A549 (cell line): Measurements from ENCODE around the gene SRD5A3. TPM values are rescaled to one million over a fixed set of nuclear protein-coding genes. Genes with fewer than 3 reads are reported as not detected.

Experiments used
- ATAC-seq, 2 experiments: fragments of 200-7000 bp in 1 of 2; fragments of >200 bp in 1 of 2; cut with Nextera tagmentation in 1 of 2; cut with Tn5 transposase in 1 of 2; 3 replicates each; pipeline versions ENCODE4 v1.8.0 to v1.9.1; 2018 to 2020; ENCODE audit warnings: mild to moderate bottlenecking in 1 of 2, moderate library complexity in 1 of 2
- CTCF ChIA-PET: fragments of 300-600 bp; sonication (Branson Sonifier 250); formaldehyde crosslinking; extraction: SDS; loops from one replicate; lab custom pipeline; 2021; ENCODE audit warnings: antibody characterized with exemption, inconsistent platforms; lab: Yijun Ruan, JAX
- POLR2A ChIA-PET: fragments of 350-600 bp; formaldehyde crosslinking; extraction: SDS; loops from one replicate; lab custom pipeline; 2021; ENCODE audit warnings: antibody characterized with exemption, inconsistent platforms; lab: Yijun Ruan, JAX
- DNase-seq, 2 experiments: peaks; one replicate each; pipeline versions ENCODE4 v3.0.0 to v3.0.0-alpha.2; 2011 to 2016; ENCODE audit warnings: low read depth in 1 of 2, low spot score in 1 of 2
- FAIRE-seq: peaks from 2 replicates; lab custom pipeline; 2011; peaks lifted over from hg19 to GRCh38; lab: Jason Lieb, UNC
- H3K27ac ChIP-seq, 2 experiments: fragments of >200 bp; sonication (Bioruptor Twin); formaldehyde crosslinking; 3 replicates each; pipeline ENCODE4 v1.5.1; 2016 to 2017
- H3K4me1 ChIP-seq: fragments of >200 bp; sonication (Bioruptor Twin); formaldehyde crosslinking; 3 replicates; pipeline ENCODE4 v1.6.1; 2016
- H3K4me2 ChIP-seq: fragments of >200 bp; sonication (Bioruptor Twin); formaldehyde crosslinking; 3 replicates; pipeline ENCODE4 v1.6.1; 2016
- H3K4me3 ChIP-seq: fragments of >200 bp; sonication (Bioruptor Twin); formaldehyde crosslinking; 3 replicates; pipeline ENCODE4 v1.5.1; 2016
- H3K9me3 ChIP-seq: fragments of >200 bp; sonication (Bioruptor Twin); formaldehyde crosslinking; 3 replicates; pipeline ENCODE4 v1.6.1; 2016
- BHLHE40 ChIP-seq: IDR thresholded peaks from 2 replicates; pipeline ENCODE4 v1.6.1; 2012; ENCODE audit warnings: low read depth, low read length, inconsistent platforms
- ESRRA ChIP-seq: fragments of 150-350 bp; IDR thresholded peaks from 2 replicates; pipeline ENCODE4 v1.6.1; 2014; ENCODE audit warnings: mild to moderate bottlenecking, low read length, borderline replicate concordance
- FOSL2 ChIP-seq, 2 experiments: fragments of 450-650 bp in 1 of 2; fragments of >200 bp in 1 of 2; sonication (Bioruptor Twin) in 1 of 2; formaldehyde crosslinking; IDR thresholded peaks; 2 replicates each; pipeline versions ENCODE4 v1.5.0 to v1.6.1; 2016 to 2020; ENCODE audit warnings: mild to moderate bottlenecking in 1 of 2, moderate library complexity in 1 of 2
- HDAC2 ChIP-seq: fragments of 200-600 bp; sonication (generic); IDR thresholded peaks from 2 replicates; pipeline ENCODE4 v1.6.1; 2016
- HEYL ChIP-seq: fragments of 250-450 bp; sonication (Bioruptor Pico); IDR thresholded peaks from 2 replicates; pipeline ENCODE4 v1.8.0; 2021; ENCODE audit warnings: mild to moderate bottlenecking, moderate library complexity
- HOXB5 ChIP-seq: fragments of 250-450 bp; sonication (Bioruptor Pico); IDR thresholded peaks from 2 replicates; pipeline ENCODE4 v1.5.0; 2020; ENCODE audit warnings: mild to moderate bottlenecking, moderate library complexity
- JUN ChIP-seq, 2 experiments: fragments of >200 bp; sonication (Bioruptor Twin); formaldehyde crosslinking; IDR thresholded peaks; 2 replicates in 1 of 2; 3 replicates in 1 of 2; pipeline ENCODE4 v1.6.1; 2016 to 2017
- JUNB ChIP-seq: fragments of >200 bp; sonication (Bioruptor Twin); formaldehyde crosslinking; IDR thresholded peaks from 2 replicates; pipeline ENCODE4 v1.6.1; 2016
- KDM5A ChIP-seq: fragments of 200-600 bp; sonication (generic); IDR thresholded peaks from 2 replicates; pipeline ENCODE4 v1.6.1; 2016; ENCODE audit warnings: antibody characterized with exemption, mild to moderate bottlenecking
- NR3C1 ChIP-seq: fragments of >200 bp; sonication (Bioruptor Twin); formaldehyde crosslinking; IDR thresholded peaks from 3 replicates; pipeline ENCODE4 v1.6.1; 2017
- POLR2AphosphoS2 ChIP-seq: conservative IDR thresholded peaks from 2 replicates; pipeline ENCODE4 v1.6.1; 2012; ENCODE audit warnings: low read length, improper control_type of control experiment, inconsistent platforms
- RAD21 ChIP-seq, 2 experiments: fragments of >200 bp in 1 of 2; sonication (Bioruptor Twin) in 1 of 2; formaldehyde crosslinking in 1 of 2; IDR thresholded peaks in 1 of 2; conservative IDR thresholded peaks in 1 of 2; 2 replicates in 1 of 2; 3 replicates in 1 of 2; pipeline ENCODE4 v1.6.1; 2012 to 2018; ENCODE audit warnings: inconsistent platforms in 1 of 2
- RNF2 ChIP-seq: fragments of 200-600 bp; sonication (generic); IDR thresholded peaks from 2 replicates; pipeline ENCODE4 v1.6.1; 2016; ENCODE audit warnings: low read depth, mild to moderate bottlenecking, antibody characterized with exemption, moderate library complexity, borderline replicate concordance
- ZC3H11A ChIP-seq: fragments of 450-650 bp; IDR thresholded peaks from 2 replicates; pipeline ENCODE4 v1.6.1; 2014; ENCODE audit warnings: antibody characterized with exemption, mild to moderate bottlenecking
- ZNF302 ChIP-seq: fragments of 250-450 bp; sonication (Bioruptor Pico); IDR thresholded peaks from 2 replicates; pipeline ENCODE4 v1.9.0; 2021; ENCODE audit warnings: inconsistent platforms, mild to moderate bottlenecking, moderate library complexity
- WGBS: methylation state at CpG from one replicate; pipeline ENCODE4 v1.1.6; 2017; ENCODE audit errors: missing lambda C conversion rate; 5-methylcytosine and 5-hydroxymethylcytosine counted together
- polyA plus RNA-seq, 4 experiments: library from polyadenylated mRNA; depleted of rRNA in 3 of 4; stranded (reverse); fragments of >200 nt; fragmentation: RNase III in 1 of 4; extraction: RNeasy Plus Mini Kit Qiagen cat#74134 plus additional on column Dnase treatment in 1 of 4; gene quantifications; 2 replicates in 3 of 4; 3 replicates in 1 of 4; pipeline ENCODE4 v1.2.3, GENCODE V29; 2011 to 2017
- TF ChIP-seq, protein P1 (sequence below): fragments of 200-600 bp; sonication (generic); IDR thresholded peaks from 2 replicates; pipeline ENCODE4 v1.6.1; 2016; ENCODE audit warnings: antibody characterized with exemption, mild to moderate bottlenecking, moderate library complexity
- TF ChIP-seq, protein P2 (sequence below): fragments of 250-450 bp; sonication (Bioruptor Pico); IDR thresholded peaks from 2 replicates; pipeline ENCODE4 v1.5.0; 2021; ENCODE audit warnings: mild to moderate bottlenecking, moderate library complexity, borderline replicate concordance
- TF ChIP-seq, protein P3 (sequence below): IDR thresholded peaks from 2 replicates; pipeline ENCODE4 v1.6.1; 2012; ENCODE audit warnings: low read depth, borderline replicate concordance
- TF ChIP-seq, protein P4 (sequence below): fragments of >200 bp; sonication (Bioruptor Twin); formaldehyde crosslinking; IDR thresholded peaks from 3 replicates; pipeline ENCODE4 v1.5.1; 2016
- TF ChIP-seq, protein P5 (sequence below): IDR thresholded peaks from 2 replicates; pipeline ENCODE4 v1.6.1; 2012

The SRD5A3 gene
- polyA plus RNA-seq, 2 of the 4 experiments (the other 2 are of a cell fraction) = 5.9 to 11.1 TPM

DNA sequence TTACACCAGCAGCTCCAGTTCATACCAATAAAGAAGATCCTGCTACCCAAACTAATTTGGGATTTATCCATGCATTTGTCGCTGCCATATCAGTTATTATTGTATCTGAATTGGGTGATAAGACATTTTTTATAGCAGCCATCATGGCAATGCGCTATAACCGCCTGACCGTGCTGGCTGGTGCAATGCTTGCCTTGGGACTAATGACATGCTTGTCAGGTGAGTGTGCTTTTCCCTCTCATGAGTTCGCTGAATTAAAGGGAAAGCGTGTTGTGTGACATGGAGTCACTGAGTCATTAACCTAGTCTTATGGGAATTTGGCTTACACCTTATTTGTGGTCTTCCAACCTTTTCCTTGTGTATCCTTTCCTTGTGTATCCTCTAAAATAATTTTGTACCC lies 65.6 kb downstream of the SRD5A3 start:
- DNase-seq = no peak
- Histone ChIP-seq H3K4me3 (no peak overlapping the region), H3K27ac (no peak overlapping the region), H3K9me3 (no peaks in the 10 kb centered on the region), H3K4me2 (no peak overlapping the region), H3K4me1 (0 out of 3 replicates have a peak, but pooled peaks cover 7% of the 10 kb centered on the region)
- ChIA-PET POLR2A (no interaction called here), CTCF (no interaction called here)
- no peak for ATAC-seq
- WGBS = 83% methylated on average over 6 of the region's 6 CpGs
- no peak for FAIRE-seq
- no peak for TF ChIP-seq NR3C1
- no peak for TF ChIP-seq POLR2AphosphoS2
- TF ChIP-seq, protein P1, sequence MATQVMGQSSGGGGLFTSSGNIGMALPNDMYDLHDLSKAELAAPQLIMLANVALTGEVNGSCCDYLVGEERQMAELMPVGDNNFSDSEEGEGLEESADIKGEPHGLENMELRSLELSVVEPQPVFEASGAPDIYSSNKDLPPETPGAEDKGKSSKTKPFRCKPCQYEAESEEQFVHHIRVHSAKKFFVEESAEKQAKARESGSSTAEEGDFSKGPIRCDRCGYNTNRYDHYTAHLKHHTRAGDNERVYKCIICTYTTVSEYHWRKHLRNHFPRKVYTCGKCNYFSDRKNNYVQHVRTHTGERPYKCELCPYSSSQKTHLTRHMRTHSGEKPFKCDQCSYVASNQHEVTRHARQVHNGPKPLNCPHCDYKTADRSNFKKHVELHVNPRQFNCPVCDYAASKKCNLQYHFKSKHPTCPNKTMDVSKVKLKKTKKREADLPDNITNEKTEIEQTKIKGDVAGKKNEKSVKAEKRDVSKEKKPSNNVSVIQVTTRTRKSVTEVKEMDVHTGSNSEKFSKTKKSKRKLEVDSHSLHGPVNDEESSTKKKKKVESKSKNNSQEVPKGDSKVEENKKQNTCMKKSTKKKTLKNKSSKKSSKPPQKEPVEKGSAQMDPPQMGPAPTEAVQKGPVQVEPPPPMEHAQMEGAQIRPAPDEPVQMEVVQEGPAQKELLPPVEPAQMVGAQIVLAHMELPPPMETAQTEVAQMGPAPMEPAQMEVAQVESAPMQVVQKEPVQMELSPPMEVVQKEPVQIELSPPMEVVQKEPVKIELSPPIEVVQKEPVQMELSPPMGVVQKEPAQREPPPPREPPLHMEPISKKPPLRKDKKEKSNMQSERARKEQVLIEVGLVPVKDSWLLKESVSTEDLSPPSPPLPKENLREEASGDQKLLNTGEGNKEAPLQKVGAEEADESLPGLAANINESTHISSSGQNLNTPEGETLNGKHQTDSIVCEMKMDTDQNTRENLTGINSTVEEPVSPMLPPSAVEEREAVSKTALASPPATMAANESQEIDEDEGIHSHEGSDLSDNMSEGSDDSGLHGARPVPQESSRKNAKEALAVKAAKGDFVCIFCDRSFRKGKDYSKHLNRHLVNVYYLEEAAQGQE = no peak
- TF ChIP-seq FOSL2 (IDR thresholded peaks at IDR 0.05) = no peak
- no peak for TF ChIP-seq FOSL2 (CRISPR knock-in tag; IDR thresholded peaks at IDR 0.05)
- TF ChIP-seq ZNF302 = no peak
- TF ChIP-seq HDAC2 = no peak
- TF ChIP-seq ZC3H11A = no peak
- TF ChIP-seq JUN (IDR thresholded peaks at IDR 0.05) = no peak
- TF ChIP-seq HOXB5 = no peak
- TF ChIP-seq BHLHE40 = no peak
- no peak for TF ChIP-seq RNF2
- no peak for TF ChIP-seq JUNB
- no peak for TF ChIP-seq ESRRA
- TF ChIP-seq, protein P2, sequence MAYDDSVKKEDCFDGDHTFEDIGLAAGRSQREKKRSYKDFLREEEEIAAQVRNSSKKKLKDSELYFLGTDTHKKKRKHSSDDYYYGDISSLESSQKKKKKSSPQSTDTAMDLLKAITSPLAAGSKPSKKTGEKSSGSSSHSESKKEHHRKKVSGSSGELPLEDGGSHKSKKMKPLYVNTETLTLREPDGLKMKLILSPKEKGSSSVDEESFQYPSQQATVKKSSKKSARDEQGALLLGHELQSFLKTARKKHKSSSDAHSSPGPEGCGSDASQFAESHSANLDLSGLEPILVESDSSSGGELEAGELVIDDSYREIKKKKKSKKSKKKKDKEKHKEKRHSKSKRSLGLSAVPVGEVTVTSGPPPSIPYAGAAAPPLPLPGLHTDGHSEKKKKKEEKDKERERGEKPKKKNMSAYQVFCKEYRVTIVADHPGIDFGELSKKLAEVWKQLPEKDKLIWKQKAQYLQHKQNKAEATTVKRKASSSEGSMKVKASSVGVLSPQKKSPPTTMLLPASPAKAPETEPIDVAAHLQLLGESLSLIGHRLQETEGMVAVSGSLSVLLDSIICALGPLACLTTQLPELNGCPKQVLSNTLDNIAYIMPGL (CRISPR knock-in tag) = no peak
- no peak for TF ChIP-seq KDM5A
- TF ChIP-seq, protein P3, sequence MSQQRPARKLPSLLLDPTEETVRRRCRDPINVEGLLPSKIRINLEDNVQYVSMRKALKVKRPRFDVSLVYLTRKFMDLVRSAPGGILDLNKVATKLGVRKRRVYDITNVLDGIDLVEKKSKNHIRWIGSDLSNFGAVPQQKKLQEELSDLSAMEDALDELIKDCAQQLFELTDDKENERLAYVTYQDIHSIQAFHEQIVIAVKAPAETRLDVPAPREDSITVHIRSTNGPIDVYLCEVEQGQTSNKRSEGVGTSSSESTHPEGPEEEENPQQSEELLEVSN = no peak
- no peak for TF ChIP-seq HEYL (CRISPR knock-in tag)
- TF ChIP-seq, protein P4, sequence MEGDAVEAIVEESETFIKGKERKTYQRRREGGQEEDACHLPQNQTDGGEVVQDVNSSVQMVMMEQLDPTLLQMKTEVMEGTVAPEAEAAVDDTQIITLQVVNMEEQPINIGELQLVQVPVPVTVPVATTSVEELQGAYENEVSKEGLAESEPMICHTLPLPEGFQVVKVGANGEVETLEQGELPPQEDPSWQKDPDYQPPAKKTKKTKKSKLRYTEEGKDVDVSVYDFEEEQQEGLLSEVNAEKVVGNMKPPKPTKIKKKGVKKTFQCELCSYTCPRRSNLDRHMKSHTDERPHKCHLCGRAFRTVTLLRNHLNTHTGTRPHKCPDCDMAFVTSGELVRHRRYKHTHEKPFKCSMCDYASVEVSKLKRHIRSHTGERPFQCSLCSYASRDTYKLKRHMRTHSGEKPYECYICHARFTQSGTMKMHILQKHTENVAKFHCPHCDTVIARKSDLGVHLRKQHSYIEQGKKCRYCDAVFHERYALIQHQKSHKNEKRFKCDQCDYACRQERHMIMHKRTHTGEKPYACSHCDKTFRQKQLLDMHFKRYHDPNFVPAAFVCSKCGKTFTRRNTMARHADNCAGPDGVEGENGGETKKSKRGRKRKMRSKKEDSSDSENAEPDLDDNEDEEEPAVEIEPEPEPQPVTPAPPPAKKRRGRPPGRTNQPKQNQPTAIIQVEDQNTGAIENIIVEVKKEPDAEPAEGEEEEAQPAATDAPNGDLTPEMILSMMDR = no peak
- TF ChIP-seq, protein P5, sequence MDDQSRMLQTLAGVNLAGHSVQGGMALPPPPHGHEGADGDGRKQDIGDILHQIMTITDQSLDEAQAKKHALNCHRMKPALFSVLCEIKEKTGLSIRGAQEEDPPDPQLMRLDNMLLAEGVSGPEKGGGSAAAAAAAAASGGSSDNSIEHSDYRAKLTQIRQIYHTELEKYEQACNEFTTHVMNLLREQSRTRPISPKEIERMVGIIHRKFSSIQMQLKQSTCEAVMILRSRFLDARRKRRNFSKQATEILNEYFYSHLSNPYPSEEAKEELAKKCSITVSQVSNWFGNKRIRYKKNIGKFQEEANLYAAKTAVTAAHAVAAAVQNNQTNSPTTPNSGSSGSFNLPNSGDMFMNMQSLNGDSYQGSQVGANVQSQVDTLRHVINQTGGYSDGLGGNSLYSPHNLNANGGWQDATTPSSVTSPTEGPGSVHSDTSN = no peak
- no peak for TF ChIP-seq RAD21 (conservative IDR thresholded peaks at IDR 0.05 in 1 of 2, IDR thresholded peaks at IDR 0.05 in 1 of 2)
